ENCODE measurements around the gene ACSS1.

ACSS1 gene

DNA sequence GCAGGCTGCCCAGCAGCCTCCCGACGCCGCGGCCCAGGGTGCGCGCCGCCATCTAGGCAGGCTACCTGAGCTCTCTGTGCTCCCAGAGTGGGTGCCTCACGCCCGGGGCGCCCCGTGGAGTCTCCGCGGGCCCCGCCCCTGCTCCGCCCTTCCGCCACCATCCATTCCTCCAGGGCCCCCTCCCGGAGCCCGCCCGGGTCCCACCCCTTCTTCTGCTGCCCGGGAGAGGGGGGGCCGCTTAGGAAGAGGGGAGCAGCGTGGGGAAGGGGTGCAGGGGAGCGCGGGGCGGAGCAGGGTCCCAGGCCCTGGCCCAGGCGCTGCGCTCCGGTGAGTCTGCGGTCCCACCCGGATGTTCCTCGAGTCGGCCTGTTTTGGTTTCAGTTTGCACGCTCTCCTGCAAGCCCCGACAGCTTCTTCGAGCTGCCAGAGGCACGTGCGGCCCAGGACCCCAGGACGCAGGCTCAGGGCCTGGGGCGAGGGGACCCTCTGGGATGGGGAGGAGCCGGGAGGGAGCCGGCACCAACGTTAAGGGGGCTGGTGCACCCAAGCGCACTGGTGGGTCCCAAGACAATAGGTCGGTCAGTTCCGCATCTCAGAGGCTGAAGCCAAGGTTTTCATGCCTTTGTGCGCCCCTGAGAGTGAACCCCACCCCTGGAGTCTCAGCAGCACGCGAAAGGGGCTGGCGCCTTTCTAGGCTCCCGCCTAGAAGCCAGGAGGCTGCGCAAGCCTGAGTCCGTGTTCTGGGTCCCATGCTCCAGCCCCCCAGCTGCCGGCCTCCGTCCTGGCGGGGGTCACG, at the start of gene ACSS1:
Gene ACSS1, minus strand, starts transcription at position 89 of the 796 bp plus-strand sequence. Its CDS starts 37 bp downstream, at position 52.
- DNase-seq: peak; percentile 75

DNA sequence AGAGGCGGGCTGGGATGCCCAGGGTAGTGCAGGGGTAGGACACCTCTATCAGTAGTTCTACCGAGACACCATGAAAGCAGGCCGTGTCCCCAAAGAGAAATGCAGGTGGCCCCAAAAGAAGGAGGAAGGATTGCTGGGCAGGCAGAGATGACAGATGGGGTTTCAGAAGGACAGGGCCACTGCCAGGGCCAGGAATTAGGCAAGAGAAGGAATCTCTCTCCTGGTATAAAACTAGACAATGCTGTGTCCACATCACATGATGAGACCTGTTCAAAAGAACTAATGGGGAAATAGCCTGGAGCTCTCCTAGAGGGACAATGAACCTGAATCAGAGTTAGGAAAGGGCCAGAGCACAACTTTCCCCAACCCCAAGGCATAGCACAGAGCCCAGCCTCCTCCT, 45.6 kb upstream of the ACSS1 start:
- no peak for DNase-seq

DNA sequence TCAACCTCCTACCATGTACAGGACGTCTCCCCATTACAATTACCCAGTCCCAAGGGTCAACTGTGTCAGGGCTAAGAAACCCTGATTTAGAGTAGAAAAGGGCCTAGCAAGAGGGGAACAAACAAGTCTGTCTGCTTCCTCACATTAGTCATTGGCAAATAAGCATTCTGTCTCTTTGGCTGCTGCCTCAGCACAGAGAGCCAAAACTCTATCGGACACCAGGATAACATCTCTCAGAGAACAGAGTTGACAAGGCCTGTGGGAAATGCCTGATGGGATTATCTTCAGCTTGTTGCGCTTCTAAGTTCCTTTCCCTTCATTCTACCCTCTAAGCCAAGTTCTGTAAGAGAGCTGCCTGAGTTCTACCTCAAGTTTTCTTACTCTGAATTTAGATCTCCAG, 43.0 kb upstream of the ACSS1 start:
- no peak for DNase-seq

DNA sequence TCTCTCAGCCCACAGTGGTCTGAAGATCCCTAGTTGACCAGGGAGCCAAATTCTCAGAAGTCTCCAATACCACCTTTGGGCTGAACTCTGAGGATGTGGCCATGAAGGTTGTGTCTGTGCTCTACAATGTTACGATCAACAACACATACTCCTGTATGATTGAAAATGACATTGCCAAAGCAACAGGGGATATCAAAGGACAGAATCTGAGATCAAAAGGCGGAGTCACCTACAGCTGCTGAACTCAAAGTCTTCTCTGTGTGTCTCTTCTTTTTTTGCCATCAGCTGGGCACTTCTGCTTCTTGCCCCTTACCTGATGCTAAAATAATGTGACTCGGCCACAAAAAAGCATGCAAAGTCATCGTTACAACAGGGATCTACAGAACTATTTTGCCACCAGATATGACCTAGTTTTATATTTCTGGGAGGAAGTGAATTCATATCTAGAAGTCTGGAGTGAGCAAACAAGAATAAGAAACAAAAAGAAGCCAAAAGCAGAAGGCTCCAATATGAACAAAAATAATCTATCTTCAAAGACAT, 41.7 kb upstream of the ACSS1 start:
- DNase-seq: no peak

DNA sequence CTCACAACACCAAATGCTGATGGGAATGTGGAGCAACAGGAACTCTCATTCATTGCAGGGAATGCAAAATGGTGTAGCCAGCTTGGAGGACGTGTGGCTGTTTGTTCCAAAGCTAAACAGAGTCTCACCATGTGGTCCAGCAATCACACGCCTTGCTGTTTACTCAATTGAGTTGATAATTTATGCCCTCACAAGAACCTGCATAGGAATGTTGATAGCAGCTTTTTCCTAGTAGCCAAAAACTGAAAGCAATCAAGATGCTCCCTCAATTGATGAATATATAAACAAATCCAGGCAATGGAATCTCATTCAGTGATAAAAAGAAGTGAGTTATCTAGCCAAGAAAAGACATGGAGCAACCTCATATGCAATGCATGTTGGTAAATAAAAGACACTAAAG, 39.6 kb upstream of the ACSS1 start:
- DNase-seq: no peak

DNA sequence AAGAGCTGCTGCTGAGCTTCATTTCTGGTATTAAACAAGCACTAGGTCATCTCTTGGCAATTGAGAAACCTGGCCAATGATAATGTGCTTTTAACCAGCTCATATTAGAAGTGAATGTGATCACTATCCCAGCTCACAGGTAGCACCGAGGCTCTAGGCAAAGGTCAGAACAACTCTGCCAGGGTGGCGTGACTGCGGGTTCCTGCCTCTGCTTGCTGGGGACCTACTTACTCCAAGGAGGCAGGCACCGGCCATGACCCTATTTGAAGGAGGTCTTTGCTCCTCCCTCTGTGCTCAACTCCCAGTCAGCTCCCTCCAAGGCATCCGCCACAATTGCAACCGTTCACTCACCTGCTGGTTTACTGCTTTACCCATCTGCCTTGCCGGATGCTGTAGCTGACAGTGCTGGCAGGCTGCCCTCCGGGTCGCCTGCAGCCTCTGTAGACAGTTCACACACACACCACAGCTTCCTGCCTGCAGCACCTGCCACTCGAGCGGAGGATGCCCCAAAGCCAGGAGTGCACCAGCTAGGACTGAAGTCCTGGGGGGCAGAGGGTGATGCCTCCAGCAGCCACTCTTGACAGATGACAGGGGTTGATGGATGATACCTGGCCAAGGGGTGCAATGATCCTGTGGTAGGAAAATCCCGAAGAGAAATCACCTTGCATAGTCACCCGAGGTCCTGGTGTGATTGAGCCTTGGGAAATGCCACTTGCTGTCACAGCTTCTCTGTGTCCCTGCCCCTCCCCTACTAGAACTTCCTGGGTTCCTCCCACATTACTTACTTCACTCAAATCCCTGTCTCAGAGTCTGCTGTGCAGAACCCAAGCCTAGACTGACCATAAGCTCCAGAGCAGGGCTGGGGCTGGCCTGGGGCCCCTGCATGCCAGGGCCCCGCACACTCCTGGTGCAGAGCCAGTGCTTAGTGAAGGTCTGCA, 32.8 kb upstream of the ACSS1 start:
- peak; percentile 78 for DNase-seq

DNA sequence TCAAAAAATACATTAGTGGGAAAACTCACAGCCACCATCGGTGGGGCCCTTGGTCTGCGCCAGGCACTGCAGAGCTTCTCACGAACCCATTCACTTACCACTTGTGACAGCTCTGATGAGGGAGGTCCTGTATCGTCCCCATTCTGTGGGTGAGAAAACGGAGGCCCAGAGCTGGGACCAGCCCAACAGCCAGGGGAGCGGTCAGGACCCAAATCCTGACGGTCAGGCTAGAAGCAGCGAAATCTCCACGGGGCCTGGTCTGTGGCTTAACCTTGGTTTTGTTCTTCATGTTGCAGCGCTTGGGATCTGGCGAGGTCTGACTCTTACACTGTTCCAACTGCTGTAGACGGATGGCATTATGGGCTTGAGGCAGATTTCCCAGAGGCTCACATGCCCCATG, 31.7 kb upstream of the ACSS1 start:
- DNase-seq: no peak

DNA sequence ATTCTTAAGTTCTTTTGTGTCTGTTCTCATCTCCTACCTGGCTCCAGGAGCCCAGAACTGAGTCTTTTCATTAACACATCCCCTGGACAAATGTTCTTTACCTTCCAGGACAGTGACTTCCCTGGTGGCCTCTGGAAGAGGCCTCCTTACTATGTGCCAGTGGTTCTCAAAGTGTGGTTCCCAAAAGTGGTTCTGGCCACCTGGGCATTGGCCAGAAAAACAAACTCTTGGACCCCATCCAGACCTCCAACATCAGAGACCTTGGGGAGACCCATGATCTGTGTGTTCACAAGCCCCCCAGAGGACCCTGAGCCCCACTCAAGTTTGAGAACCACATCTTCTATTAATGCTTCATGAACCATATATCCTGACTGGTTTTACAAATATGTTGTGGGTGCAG, 31.2 kb upstream of the ACSS1 start:
- no peak for DNase-seq

DNA sequence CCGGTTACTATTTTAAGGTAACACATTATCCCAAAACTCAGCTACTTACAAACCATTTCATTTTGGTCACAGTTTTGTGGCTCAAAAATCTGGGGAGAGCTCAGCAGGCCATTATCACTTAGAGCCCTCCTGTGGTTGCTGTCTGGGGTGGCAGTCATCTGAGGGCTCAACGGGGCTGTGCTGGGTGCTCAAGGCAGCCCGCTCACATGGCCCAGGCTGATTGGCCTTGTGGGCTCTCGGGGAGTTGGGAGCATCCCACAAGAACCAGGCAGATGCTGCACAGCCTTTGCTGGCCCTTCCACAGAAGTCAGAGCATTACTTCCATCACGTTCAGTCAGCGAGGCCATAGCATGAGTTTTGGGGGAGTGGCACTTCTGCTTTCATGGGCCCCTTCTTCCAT, 30.3 kb upstream of the ACSS1 start:
- DNase-seq: no peak

DNA sequence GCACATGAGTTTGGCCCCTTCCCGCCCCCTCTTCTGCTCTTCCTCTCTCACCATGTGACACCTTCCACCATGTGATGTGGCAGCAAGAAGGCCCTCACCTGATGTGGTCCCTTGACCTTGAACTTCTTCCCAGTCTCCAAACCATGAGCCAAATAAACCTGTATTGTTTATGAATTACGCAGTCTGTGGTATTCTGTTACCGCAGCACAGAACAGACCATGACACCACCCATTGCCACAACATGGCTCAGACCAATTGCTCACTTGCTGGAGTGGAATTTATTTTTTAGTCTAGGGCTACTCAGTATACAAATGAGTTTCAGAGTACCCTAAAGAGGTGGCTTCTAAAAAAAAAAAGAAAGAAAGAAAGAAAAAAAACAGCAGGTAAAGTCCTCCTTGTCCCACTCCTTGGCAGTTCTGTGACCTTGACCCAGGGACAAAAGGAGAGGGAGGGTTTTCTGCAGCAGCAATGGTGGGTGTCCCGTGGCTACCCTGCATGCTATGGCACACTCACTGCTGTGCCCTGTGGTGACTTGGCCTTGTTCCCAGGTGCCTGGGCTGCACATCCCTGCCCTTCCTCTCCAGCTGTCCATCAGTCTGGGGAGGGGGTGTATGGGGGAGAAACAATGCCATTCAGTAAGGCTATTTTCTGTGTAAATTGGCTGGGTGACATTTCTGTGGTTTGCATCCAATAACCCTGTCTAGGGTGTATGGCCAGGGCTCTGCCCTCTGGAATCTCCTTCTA, 29.4 kb upstream of the ACSS1 start:
- DNase-seq: no peak

DNA sequence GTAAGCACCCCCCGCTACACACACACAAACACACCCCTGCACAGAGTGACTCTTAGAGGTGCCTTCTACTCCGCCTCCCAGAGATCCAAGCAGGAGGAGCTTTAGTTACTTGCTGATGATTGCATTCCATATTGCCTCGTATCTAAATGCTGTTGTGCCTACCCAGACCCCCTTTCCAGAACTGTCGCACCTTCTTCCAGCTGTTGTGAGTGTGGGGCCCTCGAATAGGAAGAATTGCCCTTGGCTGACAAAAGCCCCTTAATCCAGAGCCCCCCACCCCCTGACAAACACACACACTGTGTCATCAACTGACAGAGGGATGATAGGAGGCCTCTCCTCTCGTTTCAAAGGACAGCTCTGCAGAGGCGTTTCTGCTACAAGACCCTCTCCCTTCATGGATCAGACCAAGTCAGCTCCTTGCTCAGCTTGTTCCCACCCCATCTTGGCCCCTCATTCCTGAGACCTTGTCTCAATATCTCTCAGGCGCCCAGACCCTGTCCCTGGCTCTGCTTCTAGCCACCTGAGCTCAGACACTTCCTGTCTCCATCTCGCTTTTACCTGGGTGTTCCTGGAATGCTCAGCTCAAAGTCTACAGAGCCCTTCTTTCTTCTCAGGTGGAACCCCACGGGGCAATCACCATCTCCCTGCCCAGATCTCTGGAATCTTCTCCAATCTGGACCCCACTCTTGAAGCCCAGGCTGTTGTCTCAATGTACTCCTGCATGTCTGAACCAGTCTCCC, 28.0 kb upstream of the ACSS1 start:
- DNase-seq: no peak

DNA sequence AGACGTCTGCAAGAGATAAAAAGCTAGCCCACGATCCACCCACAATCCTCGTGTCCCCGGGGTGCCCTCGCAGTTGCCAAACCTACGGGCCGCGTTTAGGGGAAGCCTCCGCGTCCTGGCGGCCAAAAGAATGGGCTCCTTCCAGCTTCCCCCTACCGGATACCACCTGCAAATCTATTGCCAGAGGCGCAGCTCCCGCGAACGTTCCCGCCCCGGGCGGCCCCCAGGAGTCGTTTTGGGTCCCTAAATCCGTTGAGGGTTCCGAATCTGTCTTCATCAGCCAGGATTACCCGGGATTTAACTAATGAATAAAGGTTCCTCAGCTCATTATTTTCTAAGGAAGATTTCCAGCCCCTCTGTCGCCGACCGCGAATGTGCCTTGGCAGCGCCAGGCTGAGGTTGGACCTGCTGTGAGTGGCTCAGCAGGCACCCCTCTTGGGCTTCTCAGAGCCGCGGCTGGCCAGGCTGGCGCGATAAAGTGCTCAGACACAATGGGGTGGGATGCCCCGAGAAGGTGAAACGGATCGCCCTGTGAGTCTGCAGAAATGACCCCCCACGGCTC, 26.8 kb upstream of the ACSS1 start:
- no peak for DNase-seq

DNA sequence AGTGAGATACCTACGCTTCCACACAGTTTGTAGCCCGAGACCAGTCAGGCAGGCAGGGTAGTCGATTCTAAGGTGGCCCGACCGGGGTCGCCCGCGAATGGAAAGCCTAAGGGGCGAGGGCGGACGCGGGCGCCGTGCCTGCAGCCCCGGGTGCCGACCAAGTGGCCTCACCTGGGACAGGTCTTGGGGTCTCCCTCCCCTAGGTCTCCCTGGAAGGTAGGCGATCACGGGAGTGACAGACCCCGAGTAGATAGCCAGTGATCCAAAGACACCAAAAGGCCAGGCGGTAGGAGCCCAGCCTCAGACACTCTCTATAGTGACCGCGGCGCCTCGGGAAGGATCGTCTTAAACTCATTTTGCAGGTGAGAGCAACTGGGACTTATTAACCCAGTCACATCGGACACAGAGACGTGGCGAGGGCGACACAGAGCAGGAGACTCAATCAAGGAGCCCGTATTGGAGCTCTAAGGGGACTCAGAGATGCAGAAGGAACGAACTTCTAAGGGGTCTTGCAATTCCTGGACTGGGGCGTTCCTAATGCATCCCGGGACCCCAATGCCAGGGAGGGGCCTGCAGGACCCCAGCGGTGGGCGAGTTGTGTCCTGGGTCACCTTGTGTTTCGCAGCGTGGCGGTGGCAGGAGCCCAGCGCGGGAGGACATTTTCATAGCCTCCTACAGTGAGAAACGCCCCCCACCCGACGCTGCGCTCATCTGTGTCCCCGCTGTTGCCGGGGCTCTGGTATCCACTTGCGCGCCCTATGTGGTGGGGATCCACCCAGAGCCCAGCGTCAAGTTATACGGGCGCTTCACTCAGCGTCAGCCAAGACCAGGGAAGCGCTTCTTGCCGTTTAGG, 26.1 kb upstream of the ACSS1 start:
- peak; percentile 28 for DNase-seq

DNA sequence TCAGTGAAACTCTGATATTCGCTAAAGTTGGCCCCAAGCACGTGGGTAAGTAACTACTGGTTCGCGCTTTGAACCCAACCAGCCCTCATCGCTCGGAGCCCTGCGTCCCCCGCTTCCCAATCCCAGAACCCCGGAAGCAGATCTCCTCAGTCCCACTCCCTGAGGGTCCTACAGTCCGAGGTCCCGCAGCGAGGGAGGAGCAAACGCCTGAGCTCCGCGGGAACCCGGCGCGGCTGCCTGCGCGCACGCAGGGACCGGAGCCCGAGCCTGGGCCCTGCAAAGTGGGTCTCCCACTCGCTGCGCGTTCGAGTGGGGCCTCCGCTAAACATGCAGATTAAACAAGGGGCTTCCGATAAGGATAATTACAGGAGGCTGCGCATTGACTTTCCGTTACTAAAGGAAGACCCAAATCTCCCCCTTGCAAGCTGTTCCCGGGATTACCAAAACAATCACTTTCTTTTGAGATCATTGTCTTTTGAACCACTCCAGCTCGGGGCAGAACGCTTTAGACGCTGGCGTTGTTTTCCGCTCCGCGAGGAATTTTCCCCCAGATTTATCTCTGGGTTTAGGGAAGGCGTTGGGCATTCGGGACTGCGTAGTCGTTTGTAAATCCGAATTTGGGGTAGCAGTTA, 25.3 kb upstream of the ACSS1 start:
- no peak for DNase-seq

DNA sequence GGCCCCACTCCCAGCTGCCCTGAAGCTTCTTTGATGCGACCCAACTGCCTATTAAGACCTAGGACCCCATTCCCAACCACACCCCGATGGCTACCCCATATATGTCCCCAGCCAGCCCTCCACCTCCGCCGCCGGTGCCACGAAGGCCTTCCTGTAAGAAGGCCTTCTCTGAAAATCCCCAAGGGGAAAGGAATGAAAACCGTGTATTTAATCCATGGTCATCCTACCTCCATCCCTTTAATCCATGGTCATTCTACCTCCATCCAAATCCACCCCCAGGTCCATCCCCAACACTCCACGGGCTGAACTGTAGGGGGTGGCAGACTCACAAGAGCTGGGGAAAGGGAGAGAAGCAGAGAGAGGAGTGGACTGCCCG, 24.5 kb upstream of the ACSS1 start:
- DNase-seq: no peak

DNA sequence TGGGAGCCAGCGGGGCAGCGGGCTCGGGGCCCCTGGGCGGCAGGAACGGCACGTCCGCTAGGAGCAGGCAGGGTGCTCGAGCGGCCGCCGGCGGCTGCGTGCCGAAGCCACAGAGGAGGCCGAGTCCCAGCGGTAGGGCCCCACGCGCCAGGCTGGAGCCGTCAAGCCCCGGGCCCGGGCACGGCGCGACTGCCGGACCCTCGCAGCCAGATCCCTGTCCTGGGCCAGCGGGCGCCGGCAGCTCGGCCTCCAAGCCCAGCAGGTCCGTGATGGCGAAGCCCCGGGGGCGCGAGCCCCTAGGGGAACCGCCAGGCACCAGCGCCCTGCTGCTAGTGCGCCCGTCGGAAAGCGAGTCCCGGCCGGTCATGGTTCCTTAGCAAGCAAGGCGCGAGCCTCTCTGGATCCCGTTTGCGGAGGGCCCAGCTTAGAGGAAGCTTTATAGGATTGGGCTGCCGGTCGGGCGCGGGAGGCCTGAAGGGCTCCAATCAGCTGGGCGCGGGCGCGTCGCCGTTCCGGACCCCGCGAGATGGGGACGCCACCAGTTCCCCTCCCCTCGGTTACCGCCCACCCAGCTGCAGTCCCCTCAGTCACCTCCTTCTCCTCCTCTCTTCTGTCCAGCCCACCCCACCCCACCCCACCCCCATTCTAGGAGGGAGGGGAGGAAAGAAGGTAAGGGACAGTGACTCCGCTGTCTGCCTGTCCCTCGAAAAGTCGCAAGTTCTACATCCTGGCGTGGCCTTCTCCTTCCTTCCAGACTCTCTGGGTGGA, 24.0 kb upstream of the ACSS1 start, which contains the start of gene VSX1:
Gene VSX1, minus strand, starts transcription at position 412 of the 768 bp plus-strand sequence. Its CDS starts 45 bp downstream, at position 367.
- DNase-seq: no peak

DNA sequence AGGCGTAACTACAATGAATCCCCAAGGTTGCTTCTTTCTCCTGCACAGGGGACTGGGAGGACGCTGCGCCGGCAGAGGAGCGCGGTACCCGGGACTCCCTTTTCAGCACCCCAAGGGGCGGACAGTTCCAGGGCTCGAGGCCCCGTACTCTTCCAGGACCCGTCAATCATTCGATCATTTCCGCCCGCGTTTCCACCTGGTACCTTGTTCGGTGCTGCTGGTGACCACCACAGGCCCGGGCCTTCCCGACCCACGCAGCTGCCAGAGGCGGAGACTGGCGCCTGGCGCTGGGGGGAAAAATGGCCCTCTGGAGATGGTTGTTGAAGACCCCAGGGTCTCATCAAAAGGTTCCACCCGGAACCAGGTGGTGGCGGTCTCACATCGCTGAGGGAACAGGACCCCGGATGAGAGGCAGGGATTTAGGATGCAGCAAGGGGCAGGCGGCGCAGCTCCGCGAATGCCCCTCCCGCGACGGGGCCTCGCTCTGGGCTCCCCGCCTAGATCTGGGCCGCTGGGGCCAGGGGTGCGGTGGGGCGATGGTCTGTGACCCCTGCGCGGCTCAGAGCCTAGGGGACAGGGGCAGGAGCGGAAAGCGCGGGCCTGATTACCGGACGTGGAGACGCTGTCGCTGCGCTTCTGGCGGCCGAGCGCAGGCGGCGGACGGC, 23.3 kb upstream of the ACSS1 start:
- DNase-seq: no peak

DNA sequence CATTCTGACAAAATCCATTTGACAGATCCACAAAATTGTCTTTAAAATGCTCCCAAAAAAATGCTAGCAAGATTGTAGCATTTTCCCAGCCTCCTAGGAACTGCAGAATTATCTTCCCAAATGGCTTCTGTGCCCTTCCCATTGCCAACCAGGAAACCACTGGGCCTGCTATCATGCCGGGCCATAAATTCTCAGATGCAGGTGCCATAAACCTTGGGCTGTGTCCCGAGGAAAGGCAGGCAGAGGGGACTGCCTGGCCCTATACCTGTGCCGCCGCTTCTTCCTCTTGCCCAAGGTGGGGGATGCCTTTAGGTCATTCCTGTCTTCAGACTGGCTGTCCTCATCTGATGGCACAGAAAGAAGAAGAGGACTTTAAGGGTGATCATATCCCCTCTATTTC, 21.2 kb upstream of the ACSS1 start:
- DNase-seq: no peak

DNA sequence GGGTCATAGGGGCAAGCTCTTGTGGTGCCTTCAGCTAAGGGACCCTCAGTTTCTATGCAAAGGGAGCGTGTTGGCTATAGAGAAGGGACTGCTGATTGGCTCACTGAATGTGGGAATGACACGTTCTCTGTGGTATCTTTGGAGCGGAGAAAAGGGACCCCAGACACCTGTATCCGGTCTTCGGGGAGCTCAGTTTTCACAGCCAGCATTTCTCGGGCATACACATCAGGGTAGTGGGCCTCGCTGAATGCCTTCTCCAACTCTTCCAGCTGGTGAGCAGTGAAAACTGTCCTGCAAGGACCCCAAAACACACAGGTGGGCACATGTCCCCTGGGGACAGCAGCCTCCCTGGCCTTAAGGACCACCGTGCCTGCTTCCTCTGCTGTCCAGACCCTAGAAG, 20.7 kb upstream of the ACSS1 start:
- no peak for DNase-seq
